Activated CD4-positive, alpha-beta T cell treated with anti-CD3 and anti-CD28 coated beads, Interleukin-2, amount 10 ng/mL, durations not matched to agents 24 days and 14 days (primary cell): ENCODE measurements around the gene KDM8. TPM values are rescaled to one million over a fixed set of nuclear protein-coding genes. Genes with fewer than 3 reads are reported as not detected.
"Not testable (repeated sequence)": the region's sequence is repeated elsewhere in the genome, so short reads cannot be mapped to it uniquely, and the experiment has no call there.

Experiments
- DNase-seq: peaks from one replicate; pipeline ENCODE4 v3.0.0; 2022
- H3K27ac Mint-ChIP-seq: one replicate; pipeline ENCODE4 v1.8.0; 2022; ENCODE audit warnings: mild to moderate bottlenecking, mixed read lengths
- H3K27me3 Mint-ChIP-seq: one replicate; pipeline ENCODE4 v1.8.0; 2022; ENCODE audit warnings: mixed read lengths
- H3K36me3 Mint-ChIP-seq: one replicate; pipeline ENCODE4 v1.8.0; 2022; ENCODE audit warnings: low read depth, mild to moderate bottlenecking, mixed read lengths
- H3K4me1 Mint-ChIP-seq: one replicate; pipeline ENCODE4 v1.8.0; 2021; ENCODE audit warnings: mixed read lengths
- H3K4me3 Mint-ChIP-seq: one replicate; pipeline ENCODE4 v1.8.0; 2022; ENCODE audit warnings: mild to moderate bottlenecking, moderate library complexity, mixed read lengths
- H3K9me3 Mint-ChIP-seq: one replicate; pipeline ENCODE4 v1.8.0; 2021; ENCODE audit warnings: mixed read lengths
- intact Hi-C: fragments of 100-400 bp; cut with micrococcal nuclease; formaldehyde crosslinking; loops from one replicate; pipeline ENCODE4 v1.15.1; 2023
- total RNA-seq: library from RNA; stranded (reverse); gene quantifications from 2 replicates; pipeline ENCODE4 v1.2.3, GENCODE V29; 2022

KDM8 gene
- total RNA-seq, 1 donor from 2014 or later, result 11.0 TPM

DNA sequence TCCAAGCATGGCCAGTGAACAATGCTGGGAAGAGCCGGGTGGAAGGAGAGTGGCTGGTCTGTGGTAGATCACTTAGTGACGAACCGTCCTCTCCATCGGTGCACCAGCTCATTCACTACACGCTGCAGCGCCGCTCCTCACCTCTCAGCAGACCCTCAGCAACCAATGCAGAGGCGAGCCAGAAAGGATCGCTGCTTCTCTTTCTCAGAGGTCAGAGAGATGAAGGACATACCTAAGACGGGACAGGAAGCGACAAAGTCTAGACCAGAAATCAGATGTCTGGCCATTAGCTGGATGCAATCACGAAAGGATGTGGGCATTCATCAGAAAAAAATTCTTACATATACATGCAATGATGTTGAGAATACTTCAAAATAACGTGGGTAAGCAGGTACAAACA, 38.3 kb downstream of the KDM8 start:
- H3K4me1 Mint-ChIP-seq, result peaks cover 83% of the 10 kb centered on the region
- no peak for DNase-seq
- H3K9me3 Mint-ChIP-seq, result no peaks in the 10 kb centered on the region
- peaks cover 27% of the 10 kb centered on the region for H3K36me3 Mint-ChIP-seq
- no peaks in the 10 kb centered on the region for H3K27me3 Mint-ChIP-seq
- intact Hi-C loops, result no loop called here
- H3K27ac Mint-ChIP-seq, result peak overlapping the region; percentile 74
- peak overlapping the region; percentile 12 for H3K4me3 Mint-ChIP-seq

DNA sequence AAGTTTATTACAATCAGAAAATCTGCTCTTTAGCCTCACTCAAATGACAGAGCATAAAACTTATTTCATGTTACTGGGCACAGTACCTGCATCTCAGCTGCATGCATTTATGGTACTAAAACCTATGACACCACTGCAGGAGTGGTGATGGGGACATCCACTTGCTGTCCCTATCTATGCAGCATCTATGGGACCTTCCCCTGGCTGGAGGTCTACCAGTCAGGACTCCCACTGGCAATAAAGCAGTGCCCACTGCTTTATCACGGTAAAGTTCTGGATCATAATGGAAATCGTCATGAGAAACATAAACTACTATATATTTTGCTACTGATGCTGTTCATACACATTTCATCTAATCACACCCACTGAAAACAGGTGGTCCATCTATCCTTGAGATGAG, 39.1 kb downstream of the KDM8 start:
- Mint-ChIP-seq H3K9me3 (no peaks in the 10 kb centered on the region), H3K36me3 (peaks cover 30% of the 10 kb centered on the region), H3K4me1 (peaks cover 83% of the 10 kb centered on the region), H3K4me3 (peak overlapping the region; percentile 61), H3K27me3 (no peaks in the 10 kb centered on the region), H3K27ac (peak overlapping the region; percentile 82)
- no peak for DNase-seq
- intact Hi-C loops, result no loop called here

DNA sequence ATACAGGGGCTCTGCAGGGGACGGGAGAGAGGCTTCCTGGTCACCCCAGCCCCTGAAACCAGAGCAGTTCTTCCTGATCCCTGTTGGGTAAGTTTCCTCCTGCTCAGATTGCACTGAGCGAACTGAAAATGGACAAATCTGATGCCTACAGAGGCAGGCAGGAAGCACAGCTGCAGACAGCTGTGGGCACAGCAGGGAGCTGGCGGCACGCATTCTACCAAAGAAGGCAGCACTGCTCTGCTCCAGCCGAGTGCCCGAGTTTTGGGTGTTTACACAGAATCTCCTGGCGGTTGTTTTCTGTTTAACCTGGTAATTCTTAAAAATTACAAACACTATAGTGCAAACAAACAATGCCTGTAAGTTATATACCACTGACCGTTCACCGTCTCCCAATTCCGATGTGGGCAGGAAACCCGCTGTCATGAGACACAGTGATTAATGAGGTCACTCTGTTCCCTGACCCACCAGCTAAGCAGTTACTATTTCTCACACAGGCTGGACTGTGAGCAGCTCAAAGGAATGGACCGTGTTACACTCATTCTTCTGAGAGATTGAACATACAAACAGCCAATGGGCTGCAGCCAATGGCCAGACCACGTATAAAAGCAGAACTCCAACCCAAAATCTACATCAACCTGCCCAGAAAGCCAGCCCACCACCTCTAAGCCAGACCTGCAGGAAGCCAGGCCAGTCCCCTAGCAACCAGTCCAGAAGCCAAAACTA, 39.7 kb downstream of the KDM8 start:
- intact Hi-C loops, result no loop called here
- Mint-ChIP-seq H3K4me1 (peaks cover 81% of the 10 kb centered on the region), H3K4me3 (peak overlapping the region; percentile 61), H3K27me3 (no peaks in the 10 kb centered on the region), H3K36me3 (peaks cover 33% of the 10 kb centered on the region), H3K9me3 (no peaks in the 10 kb centered on the region), H3K27ac (peak overlapping the region; percentile 82)
- DNase-seq, result peak; percentile 78

DNA sequence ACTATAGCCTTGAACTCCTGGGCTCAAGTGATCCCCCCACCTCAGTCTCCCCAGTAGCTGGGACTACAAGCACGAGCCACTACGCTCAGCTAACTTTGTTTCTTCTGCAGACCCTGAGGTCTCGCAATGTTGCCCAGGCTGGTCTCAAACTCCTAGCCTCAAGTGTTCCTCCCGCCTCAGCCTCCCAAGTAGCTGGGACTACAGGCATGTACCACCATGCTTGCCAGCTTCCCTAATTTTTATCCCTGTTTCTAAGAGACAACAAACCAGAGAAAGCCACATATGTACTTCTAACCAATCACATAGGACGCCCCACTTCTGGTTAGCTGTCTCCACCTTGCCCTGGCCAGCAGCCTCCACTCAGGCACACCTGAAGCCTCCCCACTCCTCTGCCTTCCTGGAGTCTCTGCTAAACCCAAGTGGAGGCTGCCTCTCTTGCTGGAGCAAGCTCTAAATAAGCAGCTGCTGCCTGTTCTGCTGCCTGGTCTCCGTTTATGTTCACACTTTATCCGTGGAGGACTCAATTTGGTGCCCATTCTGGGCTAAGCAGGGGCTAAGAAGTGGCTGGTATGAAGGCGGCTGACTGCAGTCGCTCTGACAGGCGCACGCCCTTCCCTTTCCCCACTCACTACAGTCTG, 40.5 kb downstream of the KDM8 start:
- Mint-ChIP-seq H3K9me3 (no peaks in the 10 kb centered on the region), H3K4me1 (peaks cover 78% of the 10 kb centered on the region), H3K36me3 (peaks cover 36% of the 10 kb centered on the region), H3K4me3 (peak overlapping the region; percentile 18), H3K27ac (peak overlapping the region; percentile 86), H3K27me3 (no peaks in the 10 kb centered on the region)
- DNase-seq, result no peak
- intact Hi-C loops, result no loop called here

DNA sequence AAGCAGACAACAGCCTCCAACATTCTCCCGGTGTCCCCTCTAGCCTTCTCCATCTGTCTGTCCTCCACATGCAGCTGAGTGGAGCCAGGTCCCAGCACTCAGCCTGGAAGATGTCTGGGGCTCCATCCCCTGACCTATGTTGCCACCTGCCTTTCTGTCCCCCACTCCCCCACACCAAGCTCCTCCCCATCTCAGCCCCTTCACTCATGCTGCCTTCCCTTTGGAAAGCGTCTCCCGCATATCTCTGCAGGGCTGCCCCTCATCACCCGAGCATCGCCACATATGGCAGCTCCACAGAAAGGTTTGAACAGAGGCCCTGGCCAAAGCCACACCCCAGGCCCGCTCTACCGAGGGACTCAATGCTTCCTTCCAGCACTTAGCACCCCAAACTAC, 41.0 kb downstream of the KDM8 start:
- peak overlapping the region; percentile 18 for H3K4me3 Mint-ChIP-seq
- intact Hi-C loops, result no loop called here
- H3K27ac Mint-ChIP-seq, result peak overlapping the region; percentile 86
- DNase-seq, result no peak
- no peaks in the 10 kb centered on the region for H3K27me3 Mint-ChIP-seq
- H3K4me1 Mint-ChIP-seq, result peaks cover 75% of the 10 kb centered on the region
- H3K36me3 Mint-ChIP-seq, result peaks cover 37% of the 10 kb centered on the region
- H3K9me3 Mint-ChIP-seq, result no peaks in the 10 kb centered on the region

DNA sequence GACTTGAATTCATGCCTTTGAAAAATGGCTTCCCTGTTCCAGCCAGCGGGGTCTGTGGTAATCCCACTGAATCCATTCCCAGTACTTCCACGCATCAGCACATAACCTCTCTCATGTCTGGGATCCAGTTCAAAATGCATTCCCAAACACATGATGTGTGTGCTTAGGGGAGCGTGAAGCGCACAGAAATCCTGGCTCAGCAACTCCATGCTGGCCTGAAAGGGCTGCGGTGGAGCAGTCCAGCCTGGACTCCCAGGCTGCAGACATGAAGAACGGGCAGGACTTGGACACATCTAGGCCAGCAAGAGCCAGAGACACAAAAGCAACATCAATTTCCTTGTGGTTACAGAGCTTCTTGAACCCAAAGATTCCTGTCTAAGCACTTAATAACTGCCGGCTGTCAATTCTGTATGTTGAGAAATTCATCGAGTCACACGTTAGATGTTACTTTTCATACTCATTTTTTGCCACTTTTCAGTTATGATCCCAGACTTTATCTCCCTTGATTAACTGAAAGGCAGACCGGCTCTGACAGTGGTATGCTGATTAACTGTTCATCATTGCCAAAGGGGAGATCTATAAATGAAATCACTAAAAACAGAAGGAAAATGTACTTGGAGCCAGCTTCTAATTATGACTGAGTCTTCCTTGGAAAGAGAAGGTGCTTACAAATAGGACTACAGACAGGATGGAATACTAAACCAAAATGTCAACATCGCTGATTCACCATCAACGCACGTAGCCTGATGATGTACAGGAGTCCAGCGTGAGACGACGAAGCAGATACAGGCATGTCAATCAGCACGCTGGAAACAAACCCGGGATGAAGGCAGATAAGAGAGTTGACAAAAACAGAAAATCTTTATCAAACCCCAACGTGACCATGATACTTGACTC, 42.2 kb downstream of the KDM8 start:
- Mint-ChIP-seq H3K27me3 (no peaks in the 10 kb centered on the region), H3K9me3 (no peaks in the 10 kb centered on the region), H3K27ac (peak overlapping the region; percentile 86), H3K4me3 (peak overlapping the region; percentile 37), H3K4me1 (peaks cover 76% of the 10 kb centered on the region), H3K36me3 (peaks cover 44% of the 10 kb centered on the region)
- peak; percentile 80 for DNase-seq
- intact Hi-C loops, result loop anchor here (1.0 kb wide), 2 partner anchors 8 to 9 kb away; no protein-coding TSS in a partner anchor

DNA sequence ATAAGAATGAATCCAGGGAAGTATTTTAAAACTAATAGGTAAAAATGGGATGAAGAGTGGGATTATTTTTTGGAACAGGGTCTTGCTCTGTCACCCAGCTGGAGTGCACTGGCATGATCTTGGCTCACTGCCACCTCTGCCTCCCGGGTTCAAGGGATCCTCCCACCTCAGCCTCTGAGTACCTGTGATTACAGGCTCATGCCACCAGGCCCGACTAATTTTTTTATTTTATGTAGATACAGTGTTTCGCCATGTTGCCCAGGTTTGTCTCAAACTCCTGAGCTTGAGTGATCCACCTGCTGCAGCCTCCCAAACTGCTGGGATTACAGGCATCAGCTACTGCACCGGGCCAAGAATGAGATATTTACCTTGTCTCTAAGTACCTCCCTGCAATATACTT, 43.1 kb downstream of the KDM8 start:
- H3K36me3 Mint-ChIP-seq, result peaks cover 46% of the 10 kb centered on the region
- intact Hi-C loops, result loop anchor here (1.0 kb wide), 2 partner anchors 8 to 9 kb away; no protein-coding TSS in a partner anchor
- H3K27me3 Mint-ChIP-seq, result no peaks in the 10 kb centered on the region
- peak overlapping the region; percentile 86 for H3K27ac Mint-ChIP-seq
- H3K4me3 Mint-ChIP-seq, result peak overlapping the region; percentile 37
- peaks cover 80% of the 10 kb centered on the region for H3K4me1 Mint-ChIP-seq
- DNase-seq, result no peak
- H3K9me3 Mint-ChIP-seq, result no peaks in the 10 kb centered on the region

DNA sequence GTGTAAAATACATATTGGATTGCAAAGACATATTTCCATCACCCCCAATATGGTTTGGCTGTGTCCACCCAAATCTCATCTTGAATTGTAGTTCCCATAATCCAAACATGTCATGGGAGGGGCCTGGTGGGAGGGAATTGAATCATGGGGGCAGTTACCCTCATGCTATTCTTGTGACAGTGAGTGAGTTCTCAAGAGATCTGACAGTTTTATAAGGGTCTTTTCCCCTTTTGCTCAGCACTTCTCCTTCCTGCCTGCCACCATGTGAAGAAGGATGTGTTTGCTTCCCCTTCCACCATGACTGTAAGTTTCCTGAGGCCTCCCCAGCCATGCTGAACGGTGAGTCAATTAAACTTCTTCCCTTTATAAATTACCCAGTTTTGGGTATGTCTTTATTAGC, 43.8 kb downstream of the KDM8 start:
- H3K27me3 Mint-ChIP-seq, intact Hi-C loops, H3K9me3 Mint-ChIP-seq, DNase-seq: not testable (repeated sequence)
- H3K27ac Mint-ChIP-seq, result peak overlapping the region; percentile 86
- peaks cover 49% of the 10 kb centered on the region for H3K36me3 Mint-ChIP-seq
- H3K4me1 Mint-ChIP-seq, result peaks cover 80% of the 10 kb centered on the region
- peak overlapping the region; percentile 29 for H3K4me3 Mint-ChIP-seq

DNA sequence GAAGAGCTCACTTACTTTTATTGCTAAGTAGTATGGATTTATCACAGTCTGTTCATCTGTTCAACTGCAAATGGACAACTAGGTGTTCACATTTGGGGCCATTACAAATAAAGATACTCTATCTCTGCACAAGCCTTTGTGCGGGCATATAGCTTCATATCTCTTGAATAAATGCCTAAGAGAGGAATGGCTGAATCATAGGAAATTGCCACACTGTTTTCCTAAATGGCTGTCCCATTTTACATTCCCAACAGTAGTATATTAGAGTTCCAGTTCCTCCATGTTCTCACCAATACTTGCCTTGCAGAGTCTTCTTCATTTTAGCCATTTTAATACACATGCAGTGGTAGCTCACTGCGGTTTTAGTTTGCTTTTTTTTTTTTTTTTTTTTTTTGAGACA, 44.7 kb downstream of the KDM8 start:
- DNase-seq, result no peak
- H3K9me3 Mint-ChIP-seq, result no peaks in the 10 kb centered on the region
- H3K27ac Mint-ChIP-seq, result peak overlapping the region; percentile 86
- no peaks in the 10 kb centered on the region for H3K27me3 Mint-ChIP-seq
- H3K4me1 Mint-ChIP-seq, result peaks cover 79% of the 10 kb centered on the region
- H3K36me3 Mint-ChIP-seq, result peaks cover 49% of the 10 kb centered on the region
- no peak overlapping the region for H3K4me3 Mint-ChIP-seq
- intact Hi-C loops, result no loop called here

DNA sequence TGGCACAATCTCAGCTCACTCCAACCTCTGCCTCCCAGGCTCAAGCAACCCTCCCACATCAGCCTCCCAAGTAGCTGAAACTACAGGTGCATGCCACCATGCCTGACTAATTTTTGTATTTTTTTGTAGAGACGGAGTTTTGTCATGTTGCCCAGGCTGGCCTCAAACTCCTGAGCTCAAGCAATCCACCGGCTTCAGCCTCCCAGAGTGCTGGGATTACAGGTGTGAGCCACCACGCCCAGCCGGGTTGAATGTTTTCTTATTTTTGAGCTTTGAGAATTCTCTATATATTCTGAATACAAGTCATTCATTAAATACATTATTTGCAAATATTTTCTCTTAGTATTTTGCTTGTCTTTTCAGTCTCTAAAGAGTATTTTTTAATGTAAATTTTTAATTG, 45.6 kb downstream of the KDM8 start:
- H3K27me3 Mint-ChIP-seq, H3K9me3 Mint-ChIP-seq, DNase-seq, H3K4me3 Mint-ChIP-seq, intact Hi-C loops: not testable (repeated sequence)
- Mint-ChIP-seq H3K4me1 (peaks cover 80% of the 10 kb centered on the region), H3K36me3 (peaks cover 53% of the 10 kb centered on the region), H3K27ac (peak overlapping the region; percentile 30)

DNA sequence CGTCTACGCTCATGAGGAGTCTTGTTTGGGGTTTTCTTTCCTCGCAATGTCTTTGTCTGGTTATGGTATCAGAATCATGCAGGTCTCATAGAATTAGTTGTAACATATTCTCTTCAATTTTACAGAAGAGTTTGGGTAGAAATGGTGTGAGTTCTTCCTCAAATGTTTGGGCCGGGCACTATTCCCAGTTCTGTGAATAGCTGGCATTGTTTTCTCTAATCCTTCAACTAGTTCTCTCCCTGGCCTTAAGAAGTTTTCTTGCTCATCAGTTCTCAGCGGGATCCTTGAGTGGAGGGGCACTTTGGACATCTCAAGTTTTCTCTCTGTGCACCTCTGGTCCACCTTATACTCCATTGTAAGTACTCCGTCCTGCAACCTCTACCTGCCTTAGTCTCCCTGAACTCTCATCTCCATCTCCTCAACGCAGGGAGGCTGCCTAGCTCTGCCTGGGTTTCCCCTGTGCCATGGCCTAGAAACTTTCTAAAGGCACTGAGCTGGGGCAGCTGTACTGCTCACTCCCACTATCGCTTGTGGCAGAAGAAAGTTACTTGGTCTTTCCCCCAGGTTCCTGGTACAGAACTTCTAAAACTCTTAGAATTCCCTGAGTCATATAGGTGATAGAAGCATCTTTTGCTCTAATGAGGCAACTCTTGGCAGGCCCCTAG, 48.3 kb downstream of the KDM8 start:
- DNase-seq, result no peak
- Mint-ChIP-seq H3K36me3 (peaks cover 69% of the 10 kb centered on the region), H3K9me3 (no peaks in the 10 kb centered on the region), H3K4me1 (peaks cover 79% of the 10 kb centered on the region), H3K27ac (peak overlapping the region; percentile 96), H3K27me3 (no peaks in the 10 kb centered on the region), H3K4me3 (peak overlapping the region; percentile 46)
- intact Hi-C loops, result no loop called here

DNA sequence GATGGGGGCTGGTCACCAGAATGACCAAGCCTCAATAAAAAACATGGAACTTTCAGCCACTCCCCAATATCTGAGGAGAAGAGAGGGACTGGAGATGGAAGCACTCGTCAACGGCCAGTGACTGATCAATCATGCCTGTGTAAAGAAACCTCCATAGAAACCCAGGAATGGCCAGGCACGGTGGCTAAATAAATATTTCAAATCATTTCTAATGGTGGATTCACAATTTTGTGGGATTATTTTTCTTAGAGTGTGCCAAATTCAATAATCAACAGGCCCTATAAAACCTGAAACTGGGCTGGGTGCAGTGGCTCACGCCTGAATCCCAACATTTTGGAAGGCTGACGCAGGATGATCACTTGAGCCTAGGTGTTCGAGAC, 48.9 kb downstream of the KDM8 start:
- H3K36me3 Mint-ChIP-seq, result peaks cover 70% of the 10 kb centered on the region

DNA sequence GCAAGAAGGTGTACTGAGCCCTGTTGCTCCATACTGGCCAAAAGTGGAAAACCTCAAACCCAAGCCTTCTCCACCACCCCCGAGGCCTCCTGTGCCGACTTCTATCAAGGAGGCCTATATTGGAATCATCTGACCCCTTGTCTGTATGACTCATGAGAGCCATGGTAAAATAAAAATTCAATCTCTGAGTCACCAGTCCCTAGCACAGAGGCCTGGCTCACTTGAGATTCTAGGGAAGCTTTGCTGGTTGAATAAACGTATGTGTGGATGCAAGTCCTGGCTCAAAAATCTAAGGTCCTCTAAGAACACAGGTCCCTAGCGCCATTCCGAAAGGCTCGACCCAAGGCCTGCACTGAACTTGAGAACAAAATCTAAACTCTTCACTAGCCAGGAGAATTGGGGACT, 50.2 kb downstream of the KDM8 start:
- intact Hi-C loops, result loop anchor here (1.0 kb wide), 3 partner anchors 16 to 155 kb away; no protein-coding TSS in a partner anchor
- peak overlapping the region; percentile 96 for H3K27ac Mint-ChIP-seq
- no peaks in the 10 kb centered on the region for H3K9me3 Mint-ChIP-seq
- peaks cover 83% of the 10 kb centered on the region for H3K4me1 Mint-ChIP-seq
- DNase-seq, result no peak
- H3K36me3 Mint-ChIP-seq, result peaks cover 66% of the 10 kb centered on the region
- H3K4me3 Mint-ChIP-seq, result peak overlapping the region; percentile 74
- H3K27me3 Mint-ChIP-seq, result no peaks in the 10 kb centered on the region

More for the DNA sequence above, 48.9 kb downstream of the KDM8 start:
- no peak for DNase-seq
- Mint-ChIP-seq H3K27me3 (no peaks in the 10 kb centered on the region), H3K4me3 (peak overlapping the region; percentile 46), H3K27ac (peak overlapping the region; percentile 96), H3K9me3 (no peaks in the 10 kb centered on the region), H3K4me1 (peaks cover 78% of the 10 kb centered on the region)
- intact Hi-C loops, result no loop called here
